SK-N-MC (cell line): ENCODE results near the gene SPATA3.

Source experiments
- EZH2 ChIP-seq: fragments of 200-600 bp; sonication (generic); IDR thresholded peaks from one replicate; pipeline ENCODE4 v1.6.1; 2017; ENCODE audit warnings: antibody characterized with exemption
- POLR2AphosphoS5 ChIP-seq: IDR thresholded peaks from 2 replicates; pipeline ENCODE4 v1.6.1; 2012; ENCODE audit warnings: mild to moderate bottlenecking, low read depth, low read length, borderline replicate concordance

GRCh38 chr2:230964136-230964730 lies 31.7 kb upstream of the SPATA3 start:
- no peak for TF ChIP-seq EZH2
- no peak for TF ChIP-seq POLR2AphosphoS5
